Mesodermal cell (in vitro differentiated cells): ENCODE measurements around the gene XPNPEP3.
"Not testable (repeated sequence)": the region's sequence is repeated elsewhere in the genome, so short reads cannot be mapped to it uniquely, and the experiment has no call there.

Source experiments
- H3K27ac ChIP-seq: 2 replicates; pipeline ENCODE4 v1.7.0; 2013; ENCODE audit warnings: mild to moderate bottlenecking, low read depth, low read length, moderate library complexity; ENCODE audit not compliant: severe bottlenecking
- H3K36me3 ChIP-seq: 2 replicates; pipeline ENCODE4 v1.7.1; 2013; ENCODE audit warnings: mild to moderate bottlenecking, low read length, moderate library complexity; ENCODE audit not compliant: control insufficient read depth, insufficient read depth
- H3K4me1 ChIP-seq: one replicate; pipeline ENCODE4 v1.7.1; 2013; ENCODE audit warnings: mild to moderate bottlenecking, low read length; ENCODE audit not compliant: insufficient read depth, control insufficient read depth, poor library complexity, severe bottlenecking
- H3K4me3 ChIP-seq: 2 replicates; pipeline ENCODE4 v1.7.0; 2013; ENCODE audit warnings: low read length, control low read depth, mild to moderate bottlenecking; ENCODE audit not compliant: insufficient read depth, poor library complexity, severe bottlenecking; ENCODE audit errors: extremely low read depth
- H3K9me3 ChIP-seq: 2 replicates; pipeline ENCODE4 v1.7.1; 2013; ENCODE audit warnings: mild to moderate bottlenecking, low read length, moderate library complexity; ENCODE audit not compliant: control insufficient read depth
- WGBS, 2 experiments: methylation state at CpG; one replicate each; pipeline ENCODE4 v1.1.5; 2013; ENCODE audit warnings: missing lambda C conversion rate in 2 of 2; ENCODE audit not compliant: insufficient coverage in 2 of 2; 5-methylcytosine and 5-hydroxymethylcytosine counted together

The XPNPEP3 gene

GRCh38 chr22:40890881-40891280 lies 33.9 kb downstream of the XPNPEP3 start:
- H3K4me3 ChIP-seq: no peak overlapping the region
- H3K4me1 ChIP-seq: peaks cover 4% of the 10 kb centered on the region
- H3K36me3 ChIP-seq: peaks cover 74% of the 10 kb centered on the region
- no peaks in the 10 kb centered on the region for H3K9me3 ChIP-seq
- no CpG with 5 or more reads among the region's 3 CpGs for WGBS, 2 experiments
- H3K27ac ChIP-seq: no peak overlapping the region

GRCh38 chr22:40894417-40894816 lies 37.5 kb downstream of the XPNPEP3 start:
- no peak overlapping the region for H3K27ac ChIP-seq
- H3K4me1 ChIP-seq: peaks cover 4% of the 10 kb centered on the region
- WGBS, 2 experiments: 92 to 93% methylated on average over 3 of the region's 4 CpGs
- H3K4me3 ChIP-seq: no peak overlapping the region
- no peaks in the 10 kb centered on the region for H3K9me3 ChIP-seq
- H3K36me3 ChIP-seq: peaks cover 43% of the 10 kb centered on the region

- no peaks in the 10 kb centered on the region for H3K9me3 ChIP-seq
- WGBS, 2 experiments: 70 to 78% methylated on average over 2 to 3 of the region's 3 CpGs
- H3K4me1 ChIP-seq: peaks cover 4% of the 10 kb centered on the region
- H3K4me3 ChIP-seq: no peak overlapping the region
- no peak overlapping the region for H3K27ac ChIP-seq
- peaks cover 22% of the 10 kb centered on the region for H3K36me3 ChIP-seq
Observed at GRCh38 chr22:40898850-40899357, 42.0 kb downstream of the XPNPEP3 start.

- 100% methylated on average over 1 of the region's 1 CpG for WGBS, 2 experiments
- Histone ChIP-seq H3K9me3 (no peaks in the 10 kb centered on the region), H3K36me3 (peaks cover 46% of the 10 kb centered on the region), H3K4me1 (no peaks in the 10 kb centered on the region), H3K4me3 (no peak overlapping the region), H3K27ac (no peak overlapping the region)
Observed at GRCh38 chr22:40904101-40904500, 47.2 kb downstream of the XPNPEP3 start.

GRCh38 chr22:40908895-40909294 lies 51.9 kb downstream of the XPNPEP3 start:
- Histone ChIP-seq H3K9me3 (no peaks in the 10 kb centered on the region), H3K27ac (no peak overlapping the region), H3K4me3 (no peak overlapping the region), H3K36me3 (peaks cover 55% of the 10 kb centered on the region), H3K4me1 (no peaks in the 10 kb centered on the region)
- 93 to 97% methylated on average over 4 of the region's 6 CpGs for WGBS, 2 experiments

GRCh38 chr22:40911772-40912171 lies 54.8 kb downstream of the XPNPEP3 start:
- Histone ChIP-seq H3K36me3 (peaks cover 55% of the 10 kb centered on the region), H3K4me3 (no peak overlapping the region), H3K4me1 (no peaks in the 10 kb centered on the region), H3K27ac (no peak overlapping the region), H3K9me3 (no peaks in the 10 kb centered on the region)
- WGBS, 2 experiments: no CpG with 5 or more reads among the region's 3 CpGs

- not testable (repeated sequence) for H3K9me3 ChIP-seq, H3K4me1 ChIP-seq, H3K27ac ChIP-seq, H3K4me3 ChIP-seq
- peaks cover 51% of the 10 kb centered on the region for H3K36me3 ChIP-seq
- 100% methylated on average over 5 of the region's 6 CpGs for whole genome bisulfite sequencing, 2 experiments
Observed at GRCh38 chr22:40912987-40913386, 56.0 kb downstream of the XPNPEP3 start.

- Histone ChIP-seq H3K4me1 (no peaks in the 10 kb centered on the region), H3K36me3 (peaks cover 70% of the 10 kb centered on the region), H3K27ac (no peak overlapping the region), H3K9me3 (no peaks in the 10 kb centered on the region), H3K4me3 (no peak overlapping the region)
- 96 to 97% methylated on average over 5 of the region's 5 CpGs for WGBS, 2 experiments
Observed at GRCh38 chr22:40919446-40919845, 62.5 kb downstream of the XPNPEP3 start.

GRCh38 chr22:40920526-40920925 lies 63.6 kb downstream of the XPNPEP3 start:
- Histone ChIP-seq H3K36me3 (peaks cover 70% of the 10 kb centered on the region), H3K4me3 (no peak overlapping the region), H3K4me1 (no peaks in the 10 kb centered on the region), H3K27ac (no peak overlapping the region), H3K9me3 (no peaks in the 10 kb centered on the region)
- 99 to 100% methylated on average over 7 to 8 of the region's 9 CpGs for WGBS, 2 experiments

GRCh38 chr22:40922484-40923303 lies 65.7 kb downstream of the XPNPEP3 start:
- H3K27ac ChIP-seq: no peak overlapping the region
- H3K4me1 ChIP-seq: no peaks in the 10 kb centered on the region
- no peaks in the 10 kb centered on the region for H3K9me3 ChIP-seq
- no peak overlapping the region for H3K4me3 ChIP-seq
- H3K36me3 ChIP-seq: peaks cover 76% of the 10 kb centered on the region
- WGBS, 2 experiments: 90 to 100% methylated on average over 1 to 2 of the region's 5 CpGs

GRCh38 chr22:40928657-40929056 lies 71.7 kb downstream of the XPNPEP3 start:
- 60 to 100% methylated on average over 1 of the region's 1 CpG for WGBS, 2 experiments
- peaks cover 58% of the 10 kb centered on the region for H3K36me3 ChIP-seq
- H3K4me3 ChIP-seq: no peak overlapping the region
- peaks cover 7% of the 10 kb centered on the region for H3K4me1 ChIP-seq
- no peaks in the 10 kb centered on the region for H3K9me3 ChIP-seq
- peak overlapping the region; percentile 54 for H3K27ac ChIP-seq
